ENCODE results near the gene USP40.

The USP40 gene

GRCh38 chr2:233495503-233496496 is 70.8 kb downstream of the USP40 start:
- no peak for DNase-seq

GRCh38 chr2:233492751-233493150 is 73.8 kb downstream of the USP40 start:
- no peak for DNase-seq

- no peak for DNase-seq
Measured at GRCh38 chr2:233492078-233492477, 74.5 kb downstream of the USP40 start.

- no peak for DNase-seq
Measured at GRCh38 chr2:233491326-233491725, 75.3 kb downstream of the USP40 start.

GRCh38 chr2:233490831-233491230 is 75.8 kb downstream of the USP40 start:
- no peak for DNase-seq

- peak in 12 of 58 donors; percentile 22 to 57 (median 38) for DNase-seq
Measured at GRCh38 chr2:233489666-233490065, 76.9 kb downstream of the USP40 start.

- DNase-seq, result no peak
Measured at GRCh38 chr2:233489143-233489542, 77.4 kb downstream of the USP40 start.

- DNase-seq, result no peak
Measured at GRCh38 chr2:233487748-233488345, 78.7 kb downstream of the USP40 start.

- DNase-seq, result no peak
Measured at GRCh38 chr2:233486778-233487552, 79.6 kb downstream of the USP40 start.

- DNase-seq, result no peak
Measured at GRCh38 chr2:233486357-233486756, 80.2 kb downstream of the USP40 start.

- no peak for DNase-seq
Measured at GRCh38 chr2:233485726-233486125, 80.9 kb downstream of the USP40 start.

GRCh38 chr2:233482616-233483015 is 84.0 kb downstream of the USP40 start:
- no peak for DNase-seq

- DNase-seq, result no peak
Measured at GRCh38 chr2:233481368-233482142, 85.0 kb downstream of the USP40 start.

- DNase-seq, result peak in 2 of 58 donors; percentile 20 to 29
Measured at GRCh38 chr2:233480490-233481202, 85.9 kb downstream of the USP40 start.

GRCh38 chr2:233479616-233480489 is 86.7 kb downstream of the USP40 start:
- no peak for DNase-seq

- no peak for DNase-seq
Measured at GRCh38 chr2:233477548-233478433, 88.8 kb downstream of the USP40 start.

- no peak for DNase-seq
Measured at GRCh38 chr2:233476651-233477547, 89.7 kb downstream of the USP40 start.

Measured in anterior cingulate cortex (tissue), 58 donors.